HG02763 (cell line): ENCODE data around the gene TBC1D9.

Experiments used
- ATAC-seq: cut with Tn5 transposase; IDR thresholded peaks from one replicate; pipeline ENCODE4 v1.9.1; 2021; ENCODE audit warnings: mild to moderate bottlenecking, moderate library complexity; ENCODE audit not compliant: unreplicated experiment

Gene TBC1D9

GRCh38 chr4:140659943-140660700 lies 96.1 kb downstream of the TBC1D9 start:
- no peak for ATAC-seq

GRCh38 chr4:140654495-140654814 lies 101.7 kb downstream of the TBC1D9 start:
- no peak for ATAC-seq

- no peak for ATAC-seq
These were observed 102.3 kb downstream of the TBC1D9 start for GRCh38 chr4:140653718-140654494.

- no peak for ATAC-seq
These were observed 103.6 kb downstream of the TBC1D9 start for GRCh38 chr4:140652601-140653000.

GRCh38 chr4:140648716-140649308 lies 107.4 kb downstream of the TBC1D9 start:
- ATAC-seq, result no peak

GRCh38 chr4:140645614-140646412 lies 110.4 kb downstream of the TBC1D9 start:
- no peak for ATAC-seq

GRCh38 chr4:140645196-140645595 lies 111.0 kb downstream of the TBC1D9 start:
- ATAC-seq, result no peak

- ATAC-seq, result no peak
These were observed 111.6 kb downstream of the TBC1D9 start for GRCh38 chr4:140644470-140645185.

GRCh38 chr4:140643571-140644055 lies 112.6 kb downstream of the TBC1D9 start:
- no peak for ATAC-seq

GRCh38 chr4:140642674-140643437 lies 113.3 kb downstream of the TBC1D9 start:
- no peak for ATAC-seq

GRCh38 chr4:140641789-140642439 lies 114.3 kb downstream of the TBC1D9 start:
- no peak for ATAC-seq

- ATAC-seq, result no peak
These were observed 115.1 kb downstream of the TBC1D9 start for GRCh38 chr4:140641105-140641555.

GRCh38 chr4:140640150-140640748 lies 115.9 kb downstream of the TBC1D9 start:
- no peak for ATAC-seq

GRCh38 chr4:140639066-140639465 lies 117.1 kb downstream of the TBC1D9 start:
- ATAC-seq, result no peak

- no peak for ATAC-seq
These were observed 118.3 kb downstream of the TBC1D9 start for GRCh38 chr4:140637836-140638235.

- ATAC-seq, result no peak
These were observed 120.6 kb downstream of the TBC1D9 start for GRCh38 chr4:140635606-140636005.

GRCh38 chr4:140633951-140634350 lies 122.2 kb downstream of the TBC1D9 start:
- ATAC-seq, result no peak

GRCh38 chr4:140633124-140633523 lies 123.1 kb downstream of the TBC1D9 start:
- no peak for ATAC-seq

- ATAC-seq, result no peak
These were observed 125.9 kb downstream of the TBC1D9 start for GRCh38 chr4:140630246-140630645.
